HepG2 (cell line): ENCODE measurements around the gene TPPP2. TPM values are rescaled to one million over a fixed set of nuclear protein-coding genes. Genes with fewer than 3 reads are reported as not detected.

Experiments used
- ATF2 ChIP-seq: sonication (generic); formaldehyde crosslinking; IDR thresholded peaks from 2 replicates; pipeline ENCODE4 v1.4.0; 2020; ENCODE audit warnings: missing genetic modification reagents
- CENPBD1 ChIP-seq: sonication (generic); formaldehyde crosslinking; IDR thresholded peaks from 2 replicates; pipeline ENCODE4 v1.8.0; 2022; ENCODE audit warnings: missing genetic modification reagents, low read depth, mild to moderate bottlenecking, borderline replicate concordance
- EED ChIP-seq: sonication (generic); formaldehyde crosslinking; IDR thresholded peaks from 2 replicates; pipeline ENCODE4 v1.5.0; 2020; ENCODE audit warnings: mild to moderate bottlenecking, missing genetic modification reagents
- HOXD1 ChIP-seq: sonication (generic); formaldehyde crosslinking; IDR thresholded peaks from 2 replicates; pipeline ENCODE4 v1.5.0; 2020; ENCODE audit warnings: missing genetic modification reagents
- PCBP2 ChIP-seq: fragments of 200-400 bp; formaldehyde crosslinking; optimal IDR thresholded peaks from 2 replicates; pipeline ENCODE3; 2018; ENCODE audit warnings: low read length, low read depth; ENCODE audit not compliant: poor library complexity, severe bottlenecking
- RAD21 ChIP-seq: fragments of 450-650 bp; formaldehyde crosslinking; IDR thresholded peaks from 2 replicates; pipeline ENCODE4 v1.5.0; 2020; ENCODE audit warnings: mild to moderate bottlenecking
- RFX3 ChIP-seq: IDR thresholded peaks from 2 replicates; pipeline ENCODE4 v1.6.1; 2016; ENCODE audit warnings: missing biosample characterization, missing genetic modification reagents
- TFE3 ChIP-seq: IDR thresholded peaks from 2 replicates; pipeline ENCODE4 v1.6.1; 2016
- THRA ChIP-seq: sonication (generic); formaldehyde crosslinking; IDR thresholded peaks from 2 replicates; pipeline ENCODE4 v1.4.0; 2020; ENCODE audit warnings: missing genetic modification reagents, borderline replicate concordance
- ZNF207 ChIP-seq: fragments of 450-650 bp; IDR thresholded peaks from 2 replicates; pipeline ENCODE4 v1.6.1; 2016; ENCODE audit warnings: antibody characterized with exemption, borderline replicate concordance
- ZNF225 ChIP-seq: sonication (generic); formaldehyde crosslinking; IDR thresholded peaks from 2 replicates; pipeline ENCODE4 v1.4.0; 2020; ENCODE audit warnings: mild to moderate bottlenecking, missing genetic modification reagents
- ZNF256 ChIP-seq: sonication (generic); formaldehyde crosslinking; conservative IDR thresholded peaks from 2 replicates; pipeline ENCODE4 v1.4.0; 2020; ENCODE audit warnings: missing genetic modification reagents
- ZNF879 ChIP-seq: sonication (generic); formaldehyde crosslinking; IDR thresholded peaks from 2 replicates; pipeline ENCODE4 v1.8.1; 2023; ENCODE audit warnings: missing genetic modification reagents
- polyA plus RNA-seq, 8 experiments: library from polyadenylated mRNA; depleted of rRNA in 3 of 8; stranded (reverse) in 7 of 8; unstranded in 1 of 8; fragments of >200 nt; fragmentation: Illumina TruSeq in 4 of 8; extraction: Trizol in 4 of 8; gene quantifications; 2 replicates each; pipeline versions ENCODE4 v1.2.1 to v1.2.3, GENCODE V29; 2011 to 2016; ENCODE audit warnings: low read depth in 4 of 8, missing spikeins in 1 of 8, mixed read lengths in 1 of 8; ENCODE audit not compliant: insufficient read depth in 1 of 8
- total RNA-seq, 5 experiments: library from RNA; depleted of rRNA; stranded (reverse); fragments of >200 nt; fragmentation: Illumina TruSeq; extraction: Trizol; gene quantifications; 2 replicates each; pipeline ENCODE4 v1.2.3, GENCODE V29; 2016; ENCODE audit warnings: low read depth in 1 of 5
- TF ChIP-seq, protein P1 (sequence below): sonication (generic); formaldehyde crosslinking; IDR thresholded peaks from 2 replicates; pipeline ENCODE4 v1.8.1; 2023; ENCODE audit warnings: mild to moderate bottlenecking, missing genetic modification reagents

The TPPP2 gene
- total and polyA plus RNA-seq, 2 of the 13 experiments (the other 11 are each of a cell fraction or from before 2014, with no cell fraction given) = 0.58 to 4.2 TPM

DNA sequence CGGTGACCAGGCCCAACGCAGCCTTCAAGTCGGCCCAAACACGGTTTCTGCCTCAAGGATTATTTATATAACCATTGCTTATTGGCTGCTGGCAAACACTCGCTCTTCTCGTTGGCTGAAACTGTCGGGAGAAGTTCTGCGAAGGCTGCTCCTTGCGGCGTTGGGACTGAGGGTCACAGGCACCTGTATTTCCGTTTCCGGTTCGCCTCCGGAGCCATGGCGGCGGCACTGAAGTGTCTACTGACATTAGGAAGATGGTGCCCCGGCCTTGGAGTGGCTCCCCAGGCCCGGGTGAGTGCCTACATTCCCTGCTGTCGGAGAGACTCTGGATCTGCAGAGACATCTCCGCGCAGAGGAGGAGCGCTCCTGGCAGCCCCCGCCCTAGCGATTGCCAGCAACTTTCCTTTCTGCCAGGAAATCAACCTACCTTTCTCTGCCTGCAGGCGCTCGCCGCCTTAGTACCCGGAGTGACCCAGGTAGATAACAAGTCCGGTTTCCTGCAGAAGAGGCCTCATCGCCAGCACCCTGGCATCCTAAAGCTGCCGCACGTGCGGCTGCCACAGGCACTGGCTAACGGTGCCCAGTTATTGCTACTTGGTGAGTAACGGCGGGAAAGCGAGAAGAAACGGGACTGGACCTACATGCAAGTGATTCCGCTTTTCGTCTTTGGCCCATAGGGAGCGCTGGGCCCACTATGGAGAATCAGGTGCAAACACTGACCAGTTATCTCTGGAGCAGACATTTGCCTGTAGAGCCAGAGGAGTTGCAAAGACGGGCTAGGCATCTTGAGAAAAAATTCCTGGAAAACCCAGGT, 40.0 kb upstream of the TPPP2 start, which contains the start of gene METTL17 (continued):
- TF ChIP-seq HOXD1 (CRISPR knock-in tag) = 0 out of 2 replicates have a peak, but pooled peaks have one; percentile 68
- TF ChIP-seq ZNF879 (CRISPR knock-in tag) = 0 out of 2 replicates have a peak, but pooled peaks have one; percentile 62
- TF ChIP-seq, protein P1, sequence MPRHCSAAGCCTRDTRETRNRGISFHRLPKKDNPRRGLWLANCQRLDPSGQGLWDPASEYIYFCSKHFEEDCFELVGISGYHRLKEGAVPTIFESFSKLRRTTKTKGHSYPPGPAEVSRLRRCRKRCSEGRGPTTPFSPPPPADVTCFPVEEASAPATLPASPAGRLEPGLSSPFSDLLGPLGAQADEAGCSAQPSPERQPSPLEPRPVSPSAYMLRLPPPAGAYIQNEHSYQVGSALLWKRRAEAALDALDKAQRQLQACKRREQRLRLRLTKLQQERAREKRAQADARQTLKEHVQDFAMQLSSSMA = peak; percentile 81; the same call in 1 of the 2 replicates
- TF ChIP-seq PCBP2 = no peak
- peak; percentile 43; the same call in 1 of the 2 replicates for TF ChIP-seq ATF2 (CRISPR knock-in tag)
- TF ChIP-seq RAD21 (CRISPR knock-in tag) = no peak
- no peak; the same call in none of the 2 replicates for TF ChIP-seq ZNF225 (CRISPR knock-in tag)
- TF ChIP-seq ZNF207 = no peak
- no peak for TF ChIP-seq RFX3 (CRISPR knock-in tag)
- TF ChIP-seq ZNF256 (CRISPR knock-in tag) = peak; percentile 78
- TF ChIP-seq TFE3 = peak; percentile 14; the same call in 1 of the 2 replicates
- TF ChIP-seq EED (CRISPR knock-in tag) = peak; percentile 93
- no peak for TF ChIP-seq CENPBD1 (CRISPR knock-in tag)
- no peak for TF ChIP-seq THRA (CRISPR knock-in tag)
